Activated CD8-positive, alpha-beta memory T cell treated with anti-CD3 and anti-CD28 coated beads, Interleukin-2, amount 10 ng/mL, durations not matched to agents 7 days and 5 days (primary cell): ENCODE results near the gene OXTR. TPM values are rescaled to one million over a fixed set of nuclear protein-coding genes. Genes with fewer than 3 reads are reported as not detected.

Experiments used
- ATAC-seq: fragments of 150-1000 bp; cut with Tn5 transposase; one replicate; pipeline ENCODE4 v1.10.0; 2021; ENCODE audit warnings: moderate library complexity
- CTCF ChIA-PET: fragments of 350-600 bp; sonication (Branson Sonifier 250); formaldehyde crosslinking; loops from one replicate; lab custom pipeline; 2021; ENCODE audit warnings: antibody characterized with exemption; lab: Charles Lee
- DNase-seq: peaks from one replicate; pipeline ENCODE4 v3.0.0-alpha.2; 2020
- H3K27ac Mint-ChIP-seq: one replicate; pipeline ENCODE4 v1.8.0; 2021; ENCODE audit warnings: mild to moderate bottlenecking, mixed read lengths
- H3K27me3 Mint-ChIP-seq: one replicate; pipeline ENCODE4 v1.8.0; 2021; ENCODE audit warnings: mixed read lengths
- H3K36me3 Mint-ChIP-seq: one replicate; pipeline ENCODE4 v1.8.0; 2021; ENCODE audit warnings: mild to moderate bottlenecking, mixed read lengths
- H3K4me1 Mint-ChIP-seq: one replicate; pipeline ENCODE4 v1.8.0; 2021; ENCODE audit warnings: mixed read lengths
- H3K4me3 Mint-ChIP-seq: one replicate; pipeline ENCODE4 v1.8.0; 2021; ENCODE audit warnings: mild to moderate bottlenecking, moderate library complexity, mixed read lengths
- H3K9me3 Mint-ChIP-seq: one replicate; pipeline ENCODE4 v1.8.0; 2022; ENCODE audit warnings: low read depth, mixed read lengths
- total RNA-seq, 2 experiments: library from RNA; stranded (reverse); gene quantifications; one replicate each; pipeline ENCODE4 v1.2.3, GENCODE V29; 2021

The OXTR gene
- total RNA-seq, 2 experiments from 2014 or later, result 1.3 to 1.4 TPM

DNA sequence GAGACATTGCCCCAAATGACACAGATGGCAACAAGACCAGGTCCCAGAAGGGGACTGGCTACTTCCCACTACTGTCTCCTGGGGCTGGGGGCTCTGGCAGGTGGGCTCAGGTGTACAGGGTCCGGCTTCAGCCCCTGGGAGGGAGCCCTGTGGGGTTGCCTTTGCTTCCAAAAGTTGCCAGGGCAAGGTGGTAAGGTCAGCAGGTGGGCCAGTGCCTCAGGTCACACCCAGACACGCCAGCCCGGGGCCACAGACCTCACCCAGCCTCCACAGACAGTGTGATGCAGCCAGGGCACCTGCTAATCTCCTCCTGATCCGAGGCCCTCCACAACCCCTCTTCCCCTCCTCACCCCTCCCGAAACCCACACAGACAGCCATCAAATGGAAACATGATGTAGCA lies 7.5 kb downstream of the OXTR start:
- Mint-ChIP-seq H3K36me3 (no peaks in the 10 kb centered on the region), H3K9me3 (no peaks in the 10 kb centered on the region), H3K4me3 (no peak overlapping the region), H3K4me1 (no peaks in the 10 kb centered on the region), H3K27ac (no peak overlapping the region), H3K27me3 (peaks cover 7% of the 10 kb centered on the region)
- no peak for DNase-seq
- CTCF ChIA-PET, result interaction anchor here (3.6 kb wide), 1 partner anchor 7 kb away, joined by 10 read pairs; the partner anchor contains the start of gene OXTR
- ATAC-seq, result no peak

GRCh38 chr3:8760506-8760905 lies 8.9 kb downstream of the OXTR start:
- H3K27me3 Mint-ChIP-seq, result peaks cover 2% of the 10 kb centered on the region
- no peak for ATAC-seq
- H3K9me3 Mint-ChIP-seq, result no peaks in the 10 kb centered on the region
- CTCF ChIA-PET, result interaction anchor here (3.6 kb wide), 1 partner anchor 9 kb away, joined by 10 read pairs; the partner anchor contains the start of gene OXTR
- H3K36me3 Mint-ChIP-seq, result no peaks in the 10 kb centered on the region
- H3K27ac Mint-ChIP-seq, result no peak overlapping the region
- DNase-seq, result no peak
- H3K4me3 Mint-ChIP-seq, result no peak overlapping the region
- H3K4me1 Mint-ChIP-seq, result no peaks in the 10 kb centered on the region

GRCh38 chr3:8760091-8760490 lies 9.3 kb downstream of the OXTR start:
- Mint-ChIP-seq H3K4me3 (no peak overlapping the region), H3K27me3 (peaks cover 5% of the 10 kb centered on the region), H3K9me3 (no peaks in the 10 kb centered on the region), H3K36me3 (no peaks in the 10 kb centered on the region), H3K27ac (no peak overlapping the region), H3K4me1 (no peaks in the 10 kb centered on the region)
- CTCF ChIA-PET, result interaction anchor here (3.6 kb wide), 1 partner anchor 9 kb away, joined by 10 read pairs; the partner anchor contains the start of gene OXTR
- DNase-seq (no peak), ATAC-seq (no peak)

DNA sequence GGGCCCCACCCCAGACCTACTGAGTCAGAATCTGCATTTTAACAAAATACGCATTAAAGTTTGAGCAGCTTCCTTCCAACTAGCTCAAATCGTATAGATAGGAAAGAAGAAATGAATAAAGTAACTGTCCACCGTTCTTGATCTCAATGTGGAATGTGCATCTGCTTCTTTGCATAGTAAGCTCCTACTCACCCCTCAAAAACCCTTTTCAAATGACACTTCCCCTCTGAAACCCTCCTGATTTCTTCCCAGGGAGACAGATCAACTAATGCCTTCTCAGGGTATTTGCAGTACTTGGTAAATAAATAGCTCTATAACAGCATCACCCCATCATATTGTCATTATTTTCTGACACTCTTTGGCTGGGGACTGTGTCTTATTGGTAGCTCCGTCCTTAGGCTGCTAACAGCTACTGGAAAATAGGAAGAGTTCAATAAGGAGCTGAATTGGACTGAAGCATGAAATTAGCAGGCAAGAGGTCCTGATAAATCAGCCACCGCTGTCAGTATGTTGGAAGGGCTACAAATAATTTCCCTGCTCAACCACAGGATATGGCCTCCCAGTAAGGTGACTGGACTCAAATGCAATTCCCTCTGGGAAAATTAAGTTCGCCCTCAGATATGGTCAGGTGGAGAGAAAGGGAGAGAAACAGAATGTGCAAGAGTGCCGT lies 10.2 kb downstream of the OXTR start:
- Mint-ChIP-seq H3K36me3 (no peaks in the 10 kb centered on the region), H3K27me3 (peaks cover 7% of the 10 kb centered on the region), H3K9me3 (no peaks in the 10 kb centered on the region), H3K27ac (no peak overlapping the region), H3K4me3 (no peak overlapping the region), H3K4me1 (no peaks in the 10 kb centered on the region)
- no peak for ATAC-seq
- CTCF ChIA-PET, result interaction anchor here (3.6 kb wide), 1 partner anchor 10 kb away, joined by 10 read pairs; the partner anchor contains the start of gene OXTR
- DNase-seq, result no peak

- DNase-seq, result no peak
- no peaks in the 10 kb centered on the region for H3K36me3 Mint-ChIP-seq
- H3K4me3 Mint-ChIP-seq, result no peak overlapping the region
- peaks cover 7% of the 10 kb centered on the region for H3K27me3 Mint-ChIP-seq
- no peak overlapping the region for H3K27ac Mint-ChIP-seq
- CTCF ChIA-PET, result no interaction called here
- no peaks in the 10 kb centered on the region for H3K4me1 Mint-ChIP-seq
- no peaks in the 10 kb centered on the region for H3K9me3 Mint-ChIP-seq
- ATAC-seq, result no peak
Observed at GRCh38 chr3:8757551-8758518, 11.6 kb downstream of the OXTR start.

DNA sequence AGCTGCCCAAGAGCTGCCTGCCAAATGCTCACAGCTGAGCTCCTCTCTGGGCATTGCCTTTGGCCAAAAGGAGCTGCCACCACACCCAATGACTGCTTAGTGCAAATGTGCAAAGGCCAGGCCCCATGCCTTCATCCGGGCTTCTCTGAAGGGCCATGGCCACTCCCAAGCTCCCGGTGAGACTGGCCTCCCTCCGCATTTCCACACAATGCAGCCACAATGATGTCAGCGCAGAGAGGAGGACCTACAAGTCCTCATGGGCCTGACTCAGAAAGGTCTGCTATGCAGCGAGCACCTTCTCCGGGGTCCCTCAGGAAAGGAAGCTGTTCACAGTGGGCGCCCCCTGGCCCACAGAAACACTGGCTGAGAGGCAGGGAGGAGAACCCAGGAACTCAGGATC lies 12.7 kb downstream of the OXTR start:
- H3K4me3 Mint-ChIP-seq, result no peak overlapping the region
- no peak for ATAC-seq
- CTCF ChIA-PET, result no interaction called here
- H3K36me3 Mint-ChIP-seq, result no peaks in the 10 kb centered on the region
- H3K27ac Mint-ChIP-seq, result no peak overlapping the region
- no peaks in the 10 kb centered on the region for H3K4me1 Mint-ChIP-seq
- no peaks in the 10 kb centered on the region for H3K9me3 Mint-ChIP-seq
- DNase-seq, result no peak
- H3K27me3 Mint-ChIP-seq, result peaks cover 7% of the 10 kb centered on the region

DNA sequence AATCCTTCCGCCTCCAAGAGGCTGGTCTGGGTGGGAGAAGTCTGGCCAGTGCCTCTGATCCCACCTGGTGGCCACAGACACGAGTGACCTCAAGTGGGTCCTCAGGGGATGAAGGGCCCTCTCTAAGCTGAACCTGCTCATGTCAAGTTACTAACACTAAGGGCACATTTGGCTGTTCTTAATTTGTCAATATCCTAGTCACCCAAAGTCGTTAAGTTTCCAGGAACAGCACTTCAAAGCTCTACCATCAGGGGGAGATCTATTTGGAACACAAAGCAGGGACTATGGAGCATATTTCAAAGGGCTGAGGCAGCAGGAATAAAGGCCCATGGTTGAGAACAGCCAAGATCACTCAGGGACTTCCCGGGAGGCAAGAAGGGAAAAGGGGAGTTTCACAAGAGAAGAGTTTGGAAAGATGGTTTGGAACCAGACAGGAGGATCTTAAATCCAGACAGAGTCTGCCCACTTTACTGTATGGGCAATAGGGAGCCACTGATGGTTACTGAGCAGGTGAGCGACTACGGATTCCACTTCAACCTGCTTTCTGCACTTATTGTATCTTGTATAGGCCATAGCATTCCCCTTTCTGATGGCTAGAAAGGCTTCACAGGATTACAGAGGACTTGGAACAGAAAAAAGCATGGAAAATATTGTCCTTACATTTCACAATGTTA lies 13.7 kb downstream of the OXTR start:
- no peak for ATAC-seq
- peaks cover 7% of the 10 kb centered on the region for H3K27me3 Mint-ChIP-seq
- H3K4me1 Mint-ChIP-seq, result no peaks in the 10 kb centered on the region
- H3K9me3 Mint-ChIP-seq, result no peaks in the 10 kb centered on the region
- H3K36me3 Mint-ChIP-seq, result no peaks in the 10 kb centered on the region
- DNase-seq, result no peak
- CTCF ChIA-PET, result no interaction called here
- no peak overlapping the region for H3K4me3 Mint-ChIP-seq
- no peak overlapping the region for H3K27ac Mint-ChIP-seq

DNA sequence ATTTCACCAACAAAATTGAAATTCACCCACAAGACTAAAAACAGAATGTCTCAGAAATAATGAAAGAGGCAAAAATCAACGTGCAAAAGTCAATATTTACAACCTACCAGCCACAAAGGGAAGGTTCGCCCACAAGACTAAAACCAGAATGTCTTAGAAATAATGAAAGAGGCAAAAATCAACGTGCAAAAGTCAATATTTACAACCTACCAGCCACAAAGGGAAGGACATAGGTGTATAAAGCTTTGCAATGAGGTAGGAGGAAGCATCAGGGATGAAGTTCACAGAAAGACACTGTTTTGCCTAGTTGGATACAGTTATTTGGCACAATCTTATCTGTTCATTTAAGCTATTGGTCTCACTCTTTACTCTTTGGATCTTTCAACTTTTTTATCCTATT lies 14.3 kb downstream of the OXTR start:
- Mint-ChIP-seq H3K27me3 (peaks cover 7% of the 10 kb centered on the region), H3K9me3 (no peaks in the 10 kb centered on the region), H3K36me3 (no peaks in the 10 kb centered on the region), H3K4me1 (no peaks in the 10 kb centered on the region), H3K27ac (no peak overlapping the region), H3K4me3 (no peak overlapping the region)
- CTCF ChIA-PET, result interaction anchor here (1.2 kb wide), 1 partner anchor 17 kb away, joined by 3 read pairs; no protein-coding TSS in a partner anchor
- DNase-seq, result no peak
- ATAC-seq, result no peak

- H3K9me3 Mint-ChIP-seq, result no peaks in the 10 kb centered on the region
- H3K36me3 Mint-ChIP-seq, result no peaks in the 10 kb centered on the region
- CTCF ChIA-PET, result no interaction called here
- H3K27ac Mint-ChIP-seq, result no peak overlapping the region
- peaks cover 7% of the 10 kb centered on the region for H3K27me3 Mint-ChIP-seq
- no peak overlapping the region for H3K4me3 Mint-ChIP-seq
- ATAC-seq, result no peak
- DNase-seq, result no peak
- no peaks in the 10 kb centered on the region for H3K4me1 Mint-ChIP-seq
Observed at GRCh38 chr3:8752832-8753231, 16.6 kb downstream of the OXTR start.

DNA sequence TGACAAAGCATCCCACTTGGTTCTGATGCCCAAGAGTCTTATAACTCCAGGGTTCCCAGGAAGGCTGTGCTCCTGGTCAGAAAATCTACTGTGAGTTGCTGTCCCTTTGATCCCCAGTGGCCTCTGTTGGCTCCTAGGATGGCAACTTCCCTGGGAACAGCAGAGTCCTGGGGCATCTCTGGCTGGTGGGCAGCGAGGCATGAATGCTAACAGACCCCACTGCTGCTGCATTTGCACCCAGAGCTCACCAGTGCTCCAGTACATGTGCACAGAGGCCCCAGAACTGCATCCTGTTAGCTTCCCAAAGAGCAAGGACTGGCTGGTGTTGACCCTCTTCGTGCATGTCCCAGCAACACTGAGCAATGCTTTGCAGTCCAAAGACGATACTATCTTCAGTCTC lies 20.1 kb downstream of the OXTR start:
- H3K27me3 Mint-ChIP-seq, result no peaks in the 10 kb centered on the region
- H3K36me3 Mint-ChIP-seq, result no peaks in the 10 kb centered on the region
- CTCF ChIA-PET, result no interaction called here
- no peak for DNase-seq
- no peak overlapping the region for H3K27ac Mint-ChIP-seq
- no peak overlapping the region for H3K4me3 Mint-ChIP-seq
- ATAC-seq, result no peak
- no peaks in the 10 kb centered on the region for H3K9me3 Mint-ChIP-seq
- H3K4me1 Mint-ChIP-seq, result no peaks in the 10 kb centered on the region

DNA sequence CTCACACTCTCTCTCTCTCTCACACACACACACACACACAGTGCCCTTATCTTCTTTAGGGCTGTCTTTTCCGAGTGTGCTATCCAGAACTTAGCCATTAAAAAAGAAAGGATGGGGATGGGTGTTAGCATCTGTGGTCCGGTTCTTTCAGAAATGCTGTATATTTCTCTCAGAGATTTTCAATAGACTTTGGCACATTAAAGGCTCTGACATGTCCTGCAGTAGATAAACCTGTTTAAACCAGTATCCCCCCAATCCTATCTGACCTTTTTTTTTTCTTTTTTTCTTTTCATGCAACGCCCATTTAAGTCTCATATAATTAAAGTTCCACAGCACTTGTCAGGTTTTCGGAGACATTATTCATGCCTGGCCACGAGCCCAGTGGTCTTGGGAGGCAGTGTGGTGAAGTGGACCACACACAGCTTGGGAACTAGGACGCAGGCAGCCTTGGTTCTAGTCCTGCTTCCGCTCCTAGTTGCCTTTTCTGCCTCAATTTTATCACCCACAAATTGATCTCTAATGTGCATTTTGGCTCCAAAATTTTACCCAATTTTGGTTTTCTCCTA lies 22.6 kb downstream of the OXTR start:
- CTCF ChIA-PET, result interaction anchor here (1.0 kb wide), 1 partner anchor 22 kb away, joined by 4 read pairs; the partner anchor contains the start of gene OXTR
- Mint-ChIP-seq H3K4me3 (no peak overlapping the region), H3K27ac (no peak overlapping the region), H3K9me3 (no peaks in the 10 kb centered on the region), H3K36me3 (no peaks in the 10 kb centered on the region), H3K27me3 (peaks cover 3% of the 10 kb centered on the region), H3K4me1 (no peaks in the 10 kb centered on the region)
- ATAC-seq, result no peak
- no peak for DNase-seq

DNA sequence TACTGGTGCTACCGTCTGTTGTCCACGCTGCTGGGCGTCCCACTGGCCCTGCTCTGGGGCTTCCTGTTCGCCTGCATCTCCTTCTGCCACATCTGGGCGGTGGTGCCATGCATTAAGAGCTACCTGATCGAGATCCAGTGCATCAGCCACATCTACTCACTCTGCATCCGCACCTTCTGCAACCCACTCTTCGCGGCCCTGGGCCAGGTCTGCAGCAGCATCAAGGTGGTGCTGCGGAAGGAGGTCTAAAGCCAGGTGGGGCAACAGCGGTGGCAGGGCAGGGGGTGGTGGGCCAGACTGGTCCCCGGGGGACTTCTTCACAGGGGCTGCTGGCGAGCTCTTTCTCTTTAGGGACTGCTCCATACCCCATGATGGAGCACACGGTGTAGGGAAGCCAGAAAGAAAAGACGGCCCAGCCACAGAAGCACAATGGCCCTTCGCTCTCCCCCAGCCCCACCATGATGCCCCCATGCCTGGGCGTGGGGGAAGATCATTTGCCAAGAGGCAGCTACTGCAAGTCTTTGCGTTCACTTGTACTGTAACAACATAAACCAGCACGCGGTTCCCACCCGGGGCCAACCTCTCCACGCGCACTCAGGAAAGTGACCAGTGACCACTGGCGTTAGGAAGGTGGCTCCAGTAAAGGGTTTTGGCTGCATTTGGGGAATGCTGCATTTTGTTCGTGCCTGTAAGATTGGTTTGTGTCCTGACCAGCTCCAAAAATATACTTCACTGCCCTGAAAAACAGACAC lies 23.6 kb downstream of the OXTR start:
- Mint-ChIP-seq H3K36me3 (no peaks in the 10 kb centered on the region), H3K4me1 (no peaks in the 10 kb centered on the region), H3K9me3 (no peaks in the 10 kb centered on the region), H3K27ac (no peak overlapping the region), H3K4me3 (no peak overlapping the region), H3K27me3 (peaks cover 10% of the 10 kb centered on the region)
- no peak for ATAC-seq
- no peak for DNase-seq
- CTCF ChIA-PET, result no interaction called here
